ENCODE data around the gene ZC3H4. TPM values are rescaled to one million over a fixed set of nuclear protein-coding genes. Genes with fewer than 3 reads are reported as not detected.
A peak's percentile ranks its signal among the peaks of the same experiment; 100 is the strongest.

ZC3H4 gene
- total and polyA plus RNA-seq, 9 of the 15 experiments (the other 6 are each of a cell fraction or from before 2014, with no cell fraction given): 2.2 to 75.6 (median 18.3) TPM

GRCh38 chr19:47130589-47131227 is 17.1 kb upstream of the ZC3H4 start, which contains the start of gene SAE1 (continued):
- TF ChIP-seq FOS (IDR thresholded peaks at IDR 0.05; ENCODE audit: extremely low read depth, insufficient read length) (no peak), RBFOX2 (IDR thresholded peaks at IDR 0.05; ENCODE audit: low read depth, low read length) (peak; percentile 98), ASH1L (IDR thresholded peaks at IDR 0.05; ENCODE audit: borderline replicate concordance, low read depth, partially characterized antibody) (no peak), CTBP1 (IDR thresholded peaks at IDR 0.05; ENCODE audit: borderline replicate concordance) (peak; percentile 33; the same call in 1 of the 2 replicates), ZNF785 (CRISPR knock-in tag; IDR thresholded peaks at IDR 0.05) (no peak), SAFB2 (IDR thresholded peaks at IDR 0.05; ENCODE audit: borderline replicate concordance, low read depth, low read length, severe bottlenecking) (no peak), ELF2 (CRISPR knock-in tag; IDR thresholded peaks at IDR 0.05) (no peak), ZFP91 (CRISPR knock-in tag; IDR thresholded peaks at IDR 0.05) (no peak), NCOA4 (IDR thresholded peaks at IDR 0.05; ENCODE audit: partially characterized antibody) (no peak), ZNF561 (CRISPR knock-in tag; conservative IDR thresholded peaks at IDR 0.05) (no peak), DDX20 (tag; IDR thresholded peaks at IDR 0.05; ENCODE audit: low read depth) (no peak), TBP (optimal IDR thresholded peaks at IDR 0.05; ENCODE audit: low read depth, low read length) (peak; percentile 68), SIN3A (IDR thresholded peaks at IDR 0.05; ENCODE audit: borderline replicate concordance in 2 of 2, control insufficient read depth in 1 of 2, low read depth in 2 of 2, low read length in 2 of 2) (peak in 1 of 2 experiments; percentile 68; a peak in 1 of 4 replicates), KLF1 (tag; IDR thresholded peaks at IDR 0.05) (peak; percentile 58; the same call in 1 of the 2 replicates), UBTF (IDR thresholded peaks at IDR 0.05; ENCODE audit: borderline replicate concordance in 1 of 2, low read depth in 2 of 2, low read length in 2 of 2) (peak; percentile 69 to 78; a peak in 3 of 4 replicates), ZNF217 (CRISPR knock-in tag; IDR thresholded peaks at IDR 0.05) (no peak), SLC30A9 (CRISPR knock-in tag; IDR thresholded peaks at IDR 0.05) (no peak), HMGXB4 (CRISPR knock-in tag; IDR thresholded peaks at IDR 0.05) (peak; percentile 95), ZNF3 (CRISPR knock-in tag; IDR thresholded peaks at IDR 0.05) (no peak), TCF7L2 (IDR thresholded peaks at IDR 0.05; ENCODE audit: low read depth, low read length) (no peak), ZNF699 (CRISPR knock-in tag; IDR thresholded peaks at IDR 0.05; ENCODE audit: insufficient replicate concordance) (no peak), ZNF76 (CRISPR knock-in tag; IDR thresholded peaks at IDR 0.05; ENCODE audit: borderline replicate concordance) (no peak), RFX5 (IDR thresholded peaks at IDR 0.05; ENCODE audit: low read depth, low read length) (no peak)
